ELF-1 (cell line): ENCODE results near the gene BAZ2B.

Experiments used
- DNase-seq: peaks from one replicate; pipeline ENCODE4 v3.0.0-alpha.2; 2016; ENCODE audit warnings: low read depth, low spot score

The BAZ2B gene

GRCh38 chr2:159462961-159463360 is 153.4 kb downstream of the BAZ2B start:
- no peak for DNase-seq

- DNase-seq, result no peak
Measured at GRCh38 chr2:159462201-159462785, 154.1 kb downstream of the BAZ2B start.

DNA sequence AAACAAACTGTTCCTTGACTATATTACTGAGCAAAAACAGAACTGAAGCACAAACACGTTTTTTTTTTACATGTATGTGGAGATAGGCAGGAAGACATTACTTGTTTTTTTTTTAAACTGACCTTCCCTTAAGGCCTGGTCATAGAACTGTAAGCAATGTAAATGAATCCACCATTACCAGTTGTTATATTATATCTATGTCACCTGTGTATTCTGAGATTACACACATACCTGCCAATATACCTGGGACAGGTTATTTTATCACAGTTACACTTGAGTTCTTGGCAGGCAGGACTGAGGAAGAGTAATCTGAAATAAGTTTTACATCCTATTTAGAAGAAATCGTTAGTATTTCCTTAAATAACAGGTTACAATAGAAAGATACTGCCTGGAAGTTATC is 155.3 kb downstream of the BAZ2B start:
- DNase-seq, result no peak

DNA sequence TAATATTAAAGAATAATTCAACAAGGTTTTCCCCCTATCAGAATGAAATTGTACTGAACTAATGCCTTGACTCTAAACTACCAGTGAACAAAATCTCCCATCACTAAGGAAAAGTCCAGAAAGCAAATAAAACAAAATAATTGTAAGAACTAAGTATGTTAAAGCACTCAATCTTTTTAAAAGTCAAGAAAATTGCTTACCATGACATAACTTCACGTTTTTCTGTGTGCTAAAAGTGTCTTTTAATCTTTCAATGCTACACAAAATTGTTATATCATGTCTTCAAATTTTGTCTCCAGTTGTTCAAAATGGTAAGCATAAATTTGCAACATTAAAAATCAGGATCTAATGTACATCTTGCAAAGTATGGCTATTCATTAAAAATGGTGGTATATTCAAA is 156.1 kb downstream of the BAZ2B start:
- no peak for DNase-seq

- no peak for DNase-seq
Measured at GRCh38 chr2:159459279-159459678, 157.1 kb downstream of the BAZ2B start.

GRCh38 chr2:159457589-159457988 is 158.8 kb downstream of the BAZ2B start:
- no peak for DNase-seq

DNA sequence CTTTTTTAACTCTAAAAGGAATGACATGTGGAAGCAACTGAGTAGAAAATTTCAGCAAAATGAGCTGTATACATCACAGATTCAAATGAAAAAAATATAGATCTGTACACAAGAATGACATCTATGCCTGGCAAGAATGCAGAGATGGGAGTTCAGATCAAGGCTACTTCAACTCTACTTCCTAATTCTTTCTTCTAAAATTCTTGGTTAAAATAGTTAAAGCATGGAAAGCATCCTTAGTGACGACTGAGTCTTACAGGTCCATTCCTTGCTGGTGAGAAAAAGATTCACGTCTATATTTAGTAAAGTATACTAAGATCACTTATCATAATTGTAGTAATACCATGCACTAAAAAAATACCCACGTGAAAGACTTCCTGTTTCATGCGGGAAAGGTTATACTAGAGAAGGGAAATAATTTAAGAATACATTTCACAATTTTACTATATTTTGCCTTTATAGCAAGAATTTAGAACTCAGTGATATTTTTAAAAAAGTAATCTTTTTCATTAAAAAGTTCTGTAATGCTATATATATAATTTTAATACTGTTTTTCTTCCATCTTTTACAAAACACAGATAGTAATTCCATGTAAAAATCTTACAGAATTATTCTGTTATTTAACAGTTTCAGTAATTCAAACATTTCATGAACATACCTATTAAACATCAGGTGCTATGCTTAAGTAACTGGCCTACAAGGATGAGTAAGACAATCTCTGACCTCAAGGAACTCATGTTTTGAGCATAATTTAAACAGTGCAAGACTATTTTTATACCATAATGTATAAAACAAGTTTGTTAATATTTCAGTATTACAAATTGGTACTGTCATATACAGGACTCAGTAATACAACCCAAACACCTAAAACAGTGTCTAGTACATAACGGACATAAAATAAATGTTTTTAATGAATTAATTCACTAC is 159.6 kb downstream of the BAZ2B start:
- DNase-seq, result no peak

DNA sequence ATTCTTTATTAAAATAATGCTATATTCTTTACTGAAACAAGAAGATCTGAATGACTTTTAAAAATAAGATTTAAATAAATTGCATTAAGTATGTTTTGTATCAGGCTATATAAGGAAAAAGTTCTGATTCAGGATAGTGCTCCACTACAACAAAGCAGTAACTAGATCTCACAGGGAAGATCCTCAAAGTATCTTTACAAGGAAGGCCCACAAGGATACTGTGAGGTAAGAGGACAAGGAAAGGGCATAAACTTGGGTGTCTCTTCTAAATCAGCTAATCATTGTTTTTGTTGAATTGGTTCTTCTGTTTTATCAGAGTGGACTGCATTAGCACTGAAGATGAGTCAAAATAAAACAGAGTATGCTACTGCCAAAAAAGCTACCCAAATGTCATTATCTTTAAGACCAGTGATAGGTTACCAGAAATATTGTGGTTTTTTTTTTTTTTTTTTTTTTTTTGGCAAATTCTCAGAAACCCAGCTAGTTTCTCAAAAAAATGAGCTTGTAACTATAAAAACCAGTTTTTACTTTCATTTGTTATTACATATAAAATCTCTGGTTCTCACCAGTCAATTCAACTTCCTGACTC is 160.9 kb downstream of the BAZ2B start:
- DNase-seq, result no peak

- DNase-seq, result no peak
Measured at GRCh38 chr2:159454185-159454584, 162.2 kb downstream of the BAZ2B start.

DNA sequence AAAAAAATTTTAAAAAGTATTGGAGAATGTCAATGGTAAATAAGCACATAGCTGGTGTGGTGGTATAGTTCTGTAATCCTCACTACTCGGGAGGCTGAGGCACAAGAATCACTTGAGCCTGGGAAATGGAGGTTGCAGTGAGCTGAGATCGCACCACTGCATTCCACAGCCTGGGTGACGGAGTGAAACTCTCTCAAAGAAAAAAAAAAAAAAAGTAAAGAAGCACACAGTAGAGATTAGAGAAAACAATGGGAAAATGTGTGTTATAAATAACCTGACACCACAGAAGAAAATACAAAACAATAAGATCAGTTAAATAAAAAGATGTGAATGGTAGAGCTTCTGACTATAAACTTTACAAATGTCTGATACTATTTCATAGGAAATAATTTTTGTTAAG is 166.2 kb downstream of the BAZ2B start:
- DNase-seq, result peak; percentile 24

- peak; percentile 11 for DNase-seq
Measured at GRCh38 chr2:159449504-159450124, 166.7 kb downstream of the BAZ2B start.

GRCh38 chr2:159446817-159447216 is 169.5 kb downstream of the BAZ2B start:
- DNase-seq, result no peak

DNA sequence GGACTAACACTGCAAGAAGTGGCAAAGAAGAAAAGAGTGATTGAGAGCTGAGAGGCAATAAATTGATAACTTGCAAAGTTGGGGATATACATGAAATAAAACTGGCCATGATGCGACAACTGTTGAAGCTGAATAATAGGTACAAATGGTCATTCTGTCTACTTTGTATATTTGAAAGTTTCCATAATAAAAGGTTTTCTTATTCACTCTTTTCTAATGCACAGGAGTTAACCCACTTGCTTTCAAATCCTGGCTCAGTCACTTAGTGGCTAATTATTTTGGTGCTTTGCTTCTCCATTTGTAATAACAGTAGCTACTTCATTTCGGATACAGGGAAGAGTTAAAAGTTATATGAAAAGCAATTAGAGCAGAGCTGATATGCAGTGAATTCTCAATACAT is 170.1 kb downstream of the BAZ2B start:
- no peak for DNase-seq

GRCh38 chr2:159445307-159445706 is 171.0 kb downstream of the BAZ2B start:
- peak; percentile 10 for DNase-seq

DNA sequence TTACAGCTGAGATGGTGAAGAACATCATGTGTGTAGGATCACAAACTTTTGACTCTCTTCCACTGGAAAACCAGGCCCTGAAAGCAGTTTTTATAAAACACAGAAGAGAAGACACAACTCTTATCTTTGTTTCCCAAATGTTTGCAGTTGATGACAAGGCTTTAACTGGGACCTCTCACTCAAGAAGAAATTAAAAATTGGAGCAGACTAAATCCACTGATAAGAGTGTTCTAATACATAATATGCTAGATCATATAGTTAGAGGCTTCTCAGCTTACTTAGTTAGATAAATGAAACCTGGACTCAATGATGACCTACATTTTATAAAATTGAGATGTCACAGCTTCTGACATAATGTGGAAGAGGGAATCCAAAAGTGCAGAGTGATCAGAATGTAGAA is 171.6 kb downstream of the BAZ2B start:
- DNase-seq, result no peak

GRCh38 chr2:159442159-159442852 is 174.0 kb downstream of the BAZ2B start:
- no peak for DNase-seq

- DNase-seq, result no peak
Measured at GRCh38 chr2:159441182-159441581, 175.2 kb downstream of the BAZ2B start.

DNA sequence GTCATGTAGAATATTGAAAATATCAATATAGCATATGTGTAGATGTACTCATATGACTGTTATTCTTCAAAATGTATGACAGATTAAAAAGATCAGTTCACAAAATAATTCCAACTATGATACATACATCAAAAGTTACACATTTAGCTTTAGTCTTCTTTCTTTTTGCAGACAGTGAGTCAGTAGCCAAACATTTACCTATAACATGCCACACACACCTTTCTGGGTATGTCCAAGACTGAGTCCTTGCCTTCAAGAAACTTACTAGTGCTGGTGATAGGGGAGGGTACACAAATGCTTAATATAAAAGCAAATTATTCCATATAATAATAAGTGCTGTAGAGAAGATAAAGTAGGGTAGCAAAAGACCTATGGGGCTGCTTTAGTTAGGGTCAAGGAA is 176.9 kb downstream of the BAZ2B start:
- no peak for DNase-seq

DNA sequence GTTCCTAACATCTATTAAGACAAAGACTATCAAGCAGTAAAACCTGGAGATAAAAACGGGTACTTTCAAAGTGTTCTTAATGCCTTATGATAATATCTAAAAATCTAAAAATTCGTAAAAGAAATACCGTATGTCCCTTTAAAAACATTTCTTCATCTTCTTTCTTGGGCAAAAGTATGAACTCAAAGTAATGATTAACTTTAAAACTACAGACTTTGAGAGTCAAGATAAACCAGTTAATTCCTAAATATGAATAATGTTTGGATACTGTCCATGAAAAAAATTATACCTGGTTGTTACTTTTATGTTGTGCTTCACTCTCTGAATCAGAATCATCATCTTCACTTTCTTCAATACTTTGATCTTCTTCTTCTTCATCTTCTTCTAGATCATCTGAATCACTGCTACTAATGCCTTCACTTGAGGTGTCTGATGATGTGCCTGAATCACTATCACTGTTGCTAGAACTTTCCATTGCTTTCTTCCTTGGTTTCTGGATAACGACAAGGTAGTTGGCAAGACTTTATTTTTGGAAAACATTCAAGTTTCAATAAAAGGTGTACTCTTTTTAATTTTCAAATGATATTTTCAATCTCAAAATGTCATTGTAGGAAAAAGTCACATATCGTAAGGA is 177.5 kb downstream of the BAZ2B start:
- DNase-seq, result no peak

- DNase-seq, result no peak
Measured at GRCh38 chr2:159438284-159438683, 178.1 kb downstream of the BAZ2B start.

- DNase-seq, result no peak
Measured at GRCh38 chr2:159432610-159433009, 183.7 kb downstream of the BAZ2B start.
